KMS-11 (cell line): ENCODE measurements around the gene DSEL.

ENCODE experiments used
- H2AFZ ChIP-seq: fragments of 200-600 bp; sonication (generic); 2 replicates; pipeline ENCODE4 v1.6.1; 2016; ENCODE audit warnings: antibody characterized with exemption, mixed run types, low read depth
- H3K27ac ChIP-seq: fragments of 200-600 bp; sonication (generic); 2 replicates; pipeline ENCODE4 v1.6.1; 2016; ENCODE audit warnings: mild to moderate bottlenecking, mixed run types
- H3K27me3 ChIP-seq: fragments of 200-600 bp; sonication (generic); 2 replicates; pipeline ENCODE4 v1.6.1; 2017; ENCODE audit warnings: mild to moderate bottlenecking, low read depth, mixed run types, moderate library complexity; ENCODE audit not compliant: insufficient read depth
- H3K36me3 ChIP-seq: fragments of 200-600 bp; sonication (generic); 2 replicates; pipeline ENCODE4 v1.6.1; 2017; ENCODE audit warnings: mild to moderate bottlenecking, mixed run types; ENCODE audit not compliant: insufficient read depth
- H3K4me1 ChIP-seq: fragments of 200-600 bp; sonication (generic); 2 replicates; pipeline ENCODE4 v1.6.1; 2016; ENCODE audit warnings: mild to moderate bottlenecking, low read depth, mixed run types; ENCODE audit not compliant: poor library complexity, severe bottlenecking
- H3K4me2 ChIP-seq: fragments of 200-600 bp; sonication (generic); 2 replicates; pipeline ENCODE4 v1.7.0; 2016; ENCODE audit warnings: mild to moderate bottlenecking, mixed run types
- H3K4me3 ChIP-seq: fragments of 200-600 bp; sonication (generic); IDR thresholded peaks from 2 replicates; pipeline ENCODE4 v1.6.1; 2017; ENCODE audit warnings: low read depth, low read length, mixed read lengths; ENCODE audit not compliant: insufficient read depth
- H3K79me2 ChIP-seq: fragments of 200-600 bp; sonication (generic); 2 replicates; pipeline ENCODE4 v1.6.1; 2016; ENCODE audit warnings: low read depth, mixed run types; ENCODE audit not compliant: insufficient read depth
- H3K9ac ChIP-seq: fragments of 200-600 bp; sonication (generic); 2 replicates; pipeline ENCODE4 v1.6.1; 2016; ENCODE audit warnings: mild to moderate bottlenecking, mixed run types
- H4K20me1 ChIP-seq: fragments of 200-600 bp; sonication (generic); 2 replicates; pipeline ENCODE4 v1.6.1; 2016; ENCODE audit warnings: mild to moderate bottlenecking, mixed run types; ENCODE audit not compliant: insufficient read depth
- CTCF ChIP-seq: fragments of 200-600 bp; sonication (generic); conservative IDR thresholded peaks from 2 replicates; pipeline ENCODE4 v1.6.1; 2017; ENCODE audit warnings: low read depth, mild to moderate bottlenecking, antibody characterized with exemption, low read length, moderate library complexity, mixed read lengths

DSEL gene

GRCh38 chr18:67477522-67477921, 39.0 kb downstream of the DSEL start:
- no peak overlapping the region for H3K9ac ChIP-seq
- H3K4me1 ChIP-seq = no peaks in the 10 kb centered on the region
- TF ChIP-seq CTCF = no peak
- no peak overlapping the region for H3K27ac ChIP-seq
- no peaks in the 10 kb centered on the region for H3K36me3 ChIP-seq
- H3K27me3 ChIP-seq = no peaks in the 10 kb centered on the region
- H3K79me2 ChIP-seq = no peaks in the 10 kb centered on the region
- H4K20me1 ChIP-seq = no peaks in the 10 kb centered on the region
- no peak overlapping the region for H3K4me2 ChIP-seq
- no peak overlapping the region for H3K4me3 ChIP-seq
- H2AFZ ChIP-seq = no peak overlapping the region

GRCh38 chr18:67476585-67476984, 39.9 kb downstream of the DSEL start:
- TF ChIP-seq CTCF = no peak
- Histone ChIP-seq H3K36me3 (no peaks in the 10 kb centered on the region), H3K4me3 (no peak overlapping the region), H3K9ac (no peak overlapping the region), H2AFZ (no peak overlapping the region), H3K4me1 (no peaks in the 10 kb centered on the region), H3K27ac (no peak overlapping the region), H3K79me2 (no peaks in the 10 kb centered on the region), H3K4me2 (no peak overlapping the region), H4K20me1 (no peaks in the 10 kb centered on the region), H3K27me3 (no peaks in the 10 kb centered on the region)

GRCh38 chr18:67475673-67476072, 40.8 kb downstream of the DSEL start:
- no peak overlapping the region for H2AFZ ChIP-seq
- no peaks in the 10 kb centered on the region for H3K36me3 ChIP-seq
- H3K27me3 ChIP-seq = no peaks in the 10 kb centered on the region
- H3K4me3 ChIP-seq = no peak overlapping the region
- no peaks in the 10 kb centered on the region for H4K20me1 ChIP-seq
- no peaks in the 10 kb centered on the region for H3K4me1 ChIP-seq
- H3K79me2 ChIP-seq = no peaks in the 10 kb centered on the region
- H3K4me2 ChIP-seq = no peak overlapping the region
- no peak overlapping the region for H3K27ac ChIP-seq
- TF ChIP-seq CTCF = no peak
- H3K9ac ChIP-seq = no peak overlapping the region

GRCh38 chr18:67468038-67468437, 48.5 kb downstream of the DSEL start:
- no peak for TF ChIP-seq CTCF
- H3K4me1 ChIP-seq = no peaks in the 10 kb centered on the region
- H3K79me2 ChIP-seq = no peaks in the 10 kb centered on the region
- no peak overlapping the region for H3K4me2 ChIP-seq
- H3K27me3 ChIP-seq = no peaks in the 10 kb centered on the region
- H4K20me1 ChIP-seq = no peaks in the 10 kb centered on the region
- no peak overlapping the region for H3K9ac ChIP-seq
- H3K27ac ChIP-seq = no peak overlapping the region
- H3K4me3 ChIP-seq = no peak overlapping the region
- H3K36me3 ChIP-seq = no peaks in the 10 kb centered on the region
- no peak overlapping the region for H2AFZ ChIP-seq

- Histone ChIP-seq H3K27ac (no peak overlapping the region), H3K79me2 (no peaks in the 10 kb centered on the region), H3K36me3 (no peaks in the 10 kb centered on the region), H3K27me3 (no peaks in the 10 kb centered on the region), H3K4me3 (no peak overlapping the region), H2AFZ (no peak overlapping the region), H3K9ac (no peak overlapping the region), H4K20me1 (no peaks in the 10 kb centered on the region), H3K4me1 (no peaks in the 10 kb centered on the region), H3K4me2 (no peak overlapping the region)
- TF ChIP-seq CTCF = no peak
These were observed 49.3 kb downstream of the DSEL start for GRCh38 chr18:67467188-67467587.
